WTC11 (cell line): ENCODE results near the gene ZNF717. TPM values are rescaled to one million over a fixed set of nuclear protein-coding genes. Genes with fewer than 3 reads are reported as not detected.
"Not testable (repeated sequence)": the region's sequence is repeated elsewhere in the genome, so short reads cannot be mapped to it uniquely, and the experiment has no call there.

Experiments used
- ATAC-seq: fragments of 200-7000 bp; cut with Tn5 transposase; 2 replicates; pipeline ENCODE4 v1.10.0; 2021; ENCODE audit warnings: mild to moderate bottlenecking, moderate library complexity
- CTCF ChIA-PET: fragments of 300-600 bp; sonication (Branson Sonifier 250); formaldehyde crosslinking; loops from one replicate; lab custom pipeline; 2021; ENCODE audit warnings: antibody characterized with exemption; lab: Charles Lee
- POLR2A ChIA-PET: fragments of 350-600 bp; sonication (Branson Sonifier 250); formaldehyde crosslinking; loops from one replicate; lab custom pipeline; 2021; ENCODE audit warnings: antibody characterized with exemption; lab: Charles Lee
- DNase-seq: peaks from one replicate; pipeline ENCODE4 v3.0.0; 2021; ENCODE audit warnings: low spot score
- H3K27ac Mint-ChIP-seq: 2 replicates; pipeline ENCODE4 v1.8.0; 2021; ENCODE audit warnings: mixed read lengths
- H3K27me3 Mint-ChIP-seq: 2 replicates; pipeline ENCODE4 v1.8.0; 2021; ENCODE audit warnings: low read depth, mild to moderate bottlenecking, moderate library complexity, mixed read lengths
- H3K36me3 Mint-ChIP-seq: 2 replicates; pipeline ENCODE4 v1.8.0; 2021; ENCODE audit warnings: mixed read lengths
- H3K4me1 Mint-ChIP-seq: 2 replicates; pipeline ENCODE4 v1.8.0; 2022; ENCODE audit warnings: mixed read lengths
- H3K4me3 Mint-ChIP-seq: 2 replicates; pipeline ENCODE4 v1.8.0; 2021; ENCODE audit warnings: mild to moderate bottlenecking, moderate library complexity, mixed read lengths
- H3K9me3 Mint-ChIP-seq: 2 replicates; pipeline ENCODE4 v1.8.0; 2021; ENCODE audit warnings: mixed read lengths
- ARID4B ChIP-seq: sonication (generic); formaldehyde crosslinking; IDR thresholded peaks from 2 replicates; pipeline ENCODE4 v1.8.0; 2023; ENCODE audit warnings: missing genetic modification reagents, mild to moderate bottlenecking, borderline replicate concordance
- ESRRA ChIP-seq: sonication (generic); formaldehyde crosslinking; IDR thresholded peaks from 2 replicates; pipeline ENCODE4 v1.8.1; 2022; ENCODE audit warnings: mild to moderate bottlenecking, missing genetic modification reagents, borderline replicate concordance
- ETV6 ChIP-seq: sonication (generic); formaldehyde crosslinking; IDR thresholded peaks from 2 replicates; pipeline ENCODE4 v1.8.1; 2022; ENCODE audit warnings: mild to moderate bottlenecking, missing genetic modification reagents
- IRF1 ChIP-seq: sonication (generic); formaldehyde crosslinking; IDR thresholded peaks from 2 replicates; pipeline ENCODE4 v1.8.0; 2023; ENCODE audit warnings: missing genetic modification reagents
- NR1H2 ChIP-seq: sonication (generic); formaldehyde crosslinking; IDR thresholded peaks from 2 replicates; pipeline ENCODE4 v1.9.0; 2021; ENCODE audit warnings: mild to moderate bottlenecking, moderate library complexity, missing genetic modification reagents
- OVOL2 ChIP-seq: fragments of 250-450 bp; sonication (Bioruptor Pico); IDR thresholded peaks from 2 replicates; pipeline ENCODE4 v1.9.0; 2021; ENCODE audit warnings: mild to moderate bottlenecking, borderline replicate concordance
- RELA ChIP-seq: sonication (generic); formaldehyde crosslinking; IDR thresholded peaks from 2 replicates; pipeline ENCODE4 v1.8.1; 2022; ENCODE audit warnings: missing genetic modification reagents, mild to moderate bottlenecking, borderline replicate concordance
- TEAD1 ChIP-seq: sonication (generic); formaldehyde crosslinking; IDR thresholded peaks from 2 replicates; pipeline ENCODE4 v1.8.0; 2022; ENCODE audit warnings: mild to moderate bottlenecking, missing genetic modification reagents
- ZNF138 ChIP-seq: sonication (generic); formaldehyde crosslinking; conservative IDR thresholded peaks from 2 replicates; pipeline ENCODE4 v1.8.1; 2022; ENCODE audit warnings: mild to moderate bottlenecking, moderate library complexity, missing genetic modification reagents
- ZNF232 ChIP-seq: sonication (generic); formaldehyde crosslinking; IDR thresholded peaks from 2 replicates; pipeline ENCODE4 v1.8.0; 2022; ENCODE audit warnings: mild to moderate bottlenecking, missing genetic modification reagents
- ZNF281 ChIP-seq: sonication (generic); formaldehyde crosslinking; IDR thresholded peaks from 2 replicates; pipeline ENCODE4 v1.8.0; 2023; ENCODE audit warnings: mild to moderate bottlenecking, missing genetic modification reagents
- ZNF317 ChIP-seq: sonication (generic); formaldehyde crosslinking; IDR thresholded peaks from 2 replicates; pipeline ENCODE4 v1.8.1; 2023; ENCODE audit warnings: low read depth, mild to moderate bottlenecking, moderate library complexity, missing genetic modification reagents, borderline replicate concordance
- ZNF671 ChIP-seq: fragments of 250-450 bp; sonication (Bioruptor Pico); IDR thresholded peaks from 2 replicates; pipeline ENCODE4 v1.8.0; 2021; ENCODE audit warnings: mild to moderate bottlenecking
- total RNA-seq: library from RNA; stranded (reverse); gene quantifications from 3 replicates; pipeline ENCODE4 v1.2.3, GENCODE V29; 2021
- TF ChIP-seq, protein P1 (sequence below): sonication (generic); formaldehyde crosslinking; IDR thresholded peaks from 2 replicates; pipeline ENCODE4 v1.8.0; 2022; ENCODE audit warnings: missing genetic modification reagents
- TF ChIP-seq, protein P2 (sequence below): sonication (generic); formaldehyde crosslinking; IDR thresholded peaks from 2 replicates; pipeline ENCODE4 v1.8.1; 2023; ENCODE audit warnings: mild to moderate bottlenecking, moderate library complexity, missing genetic modification reagents
- TF ChIP-seq, protein P3 (sequence below): sonication (generic); formaldehyde crosslinking; conservative IDR thresholded peaks from 2 replicates; pipeline ENCODE4 v1.8.1; 2022; ENCODE audit warnings: mild to moderate bottlenecking, missing genetic modification reagents
- TF ChIP-seq, protein P4 (sequence below): fragments of 200-600 bp; IDR thresholded peaks from 2 replicates; pipeline ENCODE4 v1.8.0; 2022; ENCODE audit warnings: antibody characterized with exemption

ZNF717 gene
- total RNA-seq, 1 experiment from 2014 or later, result 35.4 TPM

DNA sequence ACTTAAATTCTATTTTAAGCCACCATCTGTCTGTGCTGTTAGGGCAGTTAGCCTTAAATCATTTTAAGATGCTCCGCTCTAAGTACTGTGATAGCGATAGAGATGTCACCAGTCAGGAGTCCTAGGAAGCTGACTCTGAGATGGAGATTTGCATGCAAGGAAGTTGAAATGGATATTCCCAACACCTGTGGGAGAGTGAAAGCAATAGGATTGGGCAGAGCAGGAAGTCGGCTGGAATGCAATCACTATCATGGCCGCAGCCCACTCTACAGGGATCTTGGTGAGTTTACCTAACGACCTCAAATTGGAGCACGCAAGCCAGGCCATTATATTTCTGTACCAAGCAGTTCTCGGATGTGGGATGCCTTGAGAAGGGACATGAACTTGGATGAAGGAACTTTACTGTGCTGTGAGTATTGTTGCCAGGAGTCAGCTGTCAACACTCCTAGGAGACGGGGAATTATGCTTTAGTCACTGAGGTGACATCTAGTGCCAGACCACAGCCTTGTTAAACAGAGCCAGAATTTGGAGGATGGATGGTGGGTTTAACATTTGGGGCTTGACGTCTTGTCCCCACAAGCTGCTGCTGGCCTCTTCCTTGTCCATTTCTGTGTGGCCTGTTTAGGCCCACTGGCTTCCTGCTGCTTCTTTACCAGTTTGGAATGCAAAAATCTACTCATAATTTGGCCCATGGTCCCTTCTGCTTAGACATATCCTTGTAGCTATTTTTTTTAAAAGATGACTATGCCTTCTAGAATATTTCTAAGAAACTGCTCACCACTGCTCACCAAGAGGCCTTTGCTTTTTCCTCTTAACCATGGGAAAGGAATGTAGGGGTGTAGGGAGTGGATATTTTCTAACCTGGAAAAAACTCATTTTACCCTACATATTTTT, 31.2 kb upstream of the ZNF717 start:
- Mint-ChIP-seq H3K27me3 (peaks cover 17% of the 10 kb centered on the region), H3K4me3 (peak overlapping the region; percentile 46), H3K4me1 (peaks cover 82% of the 10 kb centered on the region), H3K27ac (peak overlapping the region; percentile 69)
- peak; percentile 27 for DNase-seq
- H3K36me3 Mint-ChIP-seq, H3K9me3 Mint-ChIP-seq, POLR2A ChIA-PET: not testable (repeated sequence)
- peak; percentile 58 for ATAC-seq
- CTCF ChIA-PET, result interaction anchor here (1.1 to 4.1 kb wide), 4 partner anchors 46 to 228 kb away, joined by 3 to 15 read pairs (median 6); no protein-coding TSS in a partner anchor
- TF ChIP-seq TEAD1 (CRISPR knock-in tag), result peak; percentile 49; the same call in 1 of the 2 replicates

- DNase-seq, result no peak
- peaks cover 7% of the 10 kb centered on the region for H3K9me3 Mint-ChIP-seq
- peaks cover 7% of the 10 kb centered on the region for H3K36me3 Mint-ChIP-seq
- H3K4me3 Mint-ChIP-seq, result peak overlapping the region; percentile 28
- peaks cover 18% of the 10 kb centered on the region for H3K27me3 Mint-ChIP-seq
- peak overlapping the region; percentile 12; the same call in 1 of the 2 replicates for H3K27ac Mint-ChIP-seq
- peaks cover 73% of the 10 kb centered on the region for H3K4me1 Mint-ChIP-seq
- POLR2A ChIA-PET, result no interaction called here
- no peak for ATAC-seq
- CTCF ChIA-PET, result no interaction called here
- no peak for TF ChIP-seq ZNF317 (CRISPR knock-in tag)
- TF ChIP-seq, protein P1, sequence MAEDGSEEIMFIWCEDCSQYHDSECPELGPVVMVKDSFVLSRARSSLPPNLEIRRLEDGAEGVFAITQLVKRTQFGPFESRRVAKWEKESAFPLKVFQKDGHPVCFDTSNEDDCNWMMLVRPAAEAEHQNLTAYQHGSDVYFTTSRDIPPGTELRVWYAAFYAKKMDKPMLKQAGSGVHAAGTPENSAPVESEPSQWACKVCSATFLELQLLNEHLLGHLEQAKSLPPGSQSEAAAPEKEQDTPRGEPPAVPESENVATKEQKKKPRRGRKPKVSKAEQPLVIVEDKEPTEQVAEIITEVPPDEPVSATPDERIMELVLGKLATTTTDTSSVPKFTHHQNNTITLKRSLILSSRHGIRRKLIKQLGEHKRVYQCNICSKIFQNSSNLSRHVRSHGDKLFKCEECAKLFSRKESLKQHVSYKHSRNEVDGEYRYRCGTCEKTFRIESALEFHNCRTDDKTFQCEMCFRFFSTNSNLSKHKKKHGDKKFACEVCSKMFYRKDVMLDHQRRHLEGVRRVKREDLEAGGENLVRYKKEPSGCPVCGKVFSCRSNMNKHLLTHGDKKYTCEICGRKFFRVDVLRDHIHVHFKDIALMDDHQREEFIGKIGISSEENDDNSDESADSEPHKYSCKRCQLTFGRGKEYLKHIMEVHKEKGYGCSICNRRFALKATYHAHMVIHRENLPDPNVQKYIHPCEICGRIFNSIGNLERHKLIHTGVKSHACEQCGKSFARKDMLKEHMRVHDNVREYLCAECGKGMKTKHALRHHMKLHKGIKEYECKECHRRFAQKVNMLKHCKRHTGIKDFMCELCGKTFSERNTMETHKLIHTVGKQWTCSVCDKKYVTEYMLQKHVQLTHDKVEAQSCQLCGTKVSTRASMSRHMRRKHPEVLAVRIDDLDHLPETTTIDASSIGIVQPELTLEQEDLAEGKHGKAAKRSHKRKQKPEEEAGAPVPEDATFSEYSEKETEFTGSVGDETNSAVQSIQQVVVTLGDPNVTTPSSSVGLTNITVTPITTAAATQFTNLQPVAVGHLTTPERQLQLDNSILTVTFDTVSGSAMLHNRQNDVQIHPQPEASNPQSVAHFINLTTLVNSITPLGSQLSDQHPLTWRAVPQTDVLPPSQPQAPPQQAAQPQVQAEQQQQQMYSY, result no peak
- TF ChIP-seq, protein P2, sequence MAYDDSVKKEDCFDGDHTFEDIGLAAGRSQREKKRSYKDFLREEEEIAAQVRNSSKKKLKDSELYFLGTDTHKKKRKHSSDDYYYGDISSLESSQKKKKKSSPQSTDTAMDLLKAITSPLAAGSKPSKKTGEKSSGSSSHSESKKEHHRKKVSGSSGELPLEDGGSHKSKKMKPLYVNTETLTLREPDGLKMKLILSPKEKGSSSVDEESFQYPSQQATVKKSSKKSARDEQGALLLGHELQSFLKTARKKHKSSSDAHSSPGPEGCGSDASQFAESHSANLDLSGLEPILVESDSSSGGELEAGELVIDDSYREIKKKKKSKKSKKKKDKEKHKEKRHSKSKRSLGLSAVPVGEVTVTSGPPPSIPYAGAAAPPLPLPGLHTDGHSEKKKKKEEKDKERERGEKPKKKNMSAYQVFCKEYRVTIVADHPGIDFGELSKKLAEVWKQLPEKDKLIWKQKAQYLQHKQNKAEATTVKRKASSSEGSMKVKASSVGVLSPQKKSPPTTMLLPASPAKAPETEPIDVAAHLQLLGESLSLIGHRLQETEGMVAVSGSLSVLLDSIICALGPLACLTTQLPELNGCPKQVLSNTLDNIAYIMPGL (CRISPR knock-in tag), result no peak
- TF ChIP-seq ZNF281, result no peak
- TF ChIP-seq ETV6, result no peak
- no peak for TF ChIP-seq ZNF138 (CRISPR knock-in tag)
- TF ChIP-seq ZNF671 (CRISPR knock-in tag), result no peak
- TF ChIP-seq, protein P3, sequence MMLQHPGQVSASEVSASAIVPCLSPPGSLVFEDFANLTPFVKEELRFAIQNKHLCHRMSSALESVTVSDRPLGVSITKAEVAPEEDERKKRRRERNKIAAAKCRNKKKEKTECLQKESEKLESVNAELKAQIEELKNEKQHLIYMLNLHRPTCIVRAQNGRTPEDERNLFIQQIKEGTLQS (CRISPR knock-in tag), result no peak
- no peak for TF ChIP-seq OVOL2
- TF ChIP-seq NR1H2 (CRISPR knock-in tag), result no peak
- TF ChIP-seq IRF1, result no peak
- TF ChIP-seq ARID4B, result no peak
- TF ChIP-seq ESRRA, result no peak
- TF ChIP-seq, protein P4, sequence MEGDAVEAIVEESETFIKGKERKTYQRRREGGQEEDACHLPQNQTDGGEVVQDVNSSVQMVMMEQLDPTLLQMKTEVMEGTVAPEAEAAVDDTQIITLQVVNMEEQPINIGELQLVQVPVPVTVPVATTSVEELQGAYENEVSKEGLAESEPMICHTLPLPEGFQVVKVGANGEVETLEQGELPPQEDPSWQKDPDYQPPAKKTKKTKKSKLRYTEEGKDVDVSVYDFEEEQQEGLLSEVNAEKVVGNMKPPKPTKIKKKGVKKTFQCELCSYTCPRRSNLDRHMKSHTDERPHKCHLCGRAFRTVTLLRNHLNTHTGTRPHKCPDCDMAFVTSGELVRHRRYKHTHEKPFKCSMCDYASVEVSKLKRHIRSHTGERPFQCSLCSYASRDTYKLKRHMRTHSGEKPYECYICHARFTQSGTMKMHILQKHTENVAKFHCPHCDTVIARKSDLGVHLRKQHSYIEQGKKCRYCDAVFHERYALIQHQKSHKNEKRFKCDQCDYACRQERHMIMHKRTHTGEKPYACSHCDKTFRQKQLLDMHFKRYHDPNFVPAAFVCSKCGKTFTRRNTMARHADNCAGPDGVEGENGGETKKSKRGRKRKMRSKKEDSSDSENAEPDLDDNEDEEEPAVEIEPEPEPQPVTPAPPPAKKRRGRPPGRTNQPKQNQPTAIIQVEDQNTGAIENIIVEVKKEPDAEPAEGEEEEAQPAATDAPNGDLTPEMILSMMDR, result no peak
- TF ChIP-seq RELA (CRISPR knock-in tag), result no peak
- no peak for TF ChIP-seq ZNF232
Measured at GRCh38 chr3:75814797-75815196, 29.4 kb upstream of the ZNF717 start.
